ENCODE results near the gene VRK2.

DNA sequence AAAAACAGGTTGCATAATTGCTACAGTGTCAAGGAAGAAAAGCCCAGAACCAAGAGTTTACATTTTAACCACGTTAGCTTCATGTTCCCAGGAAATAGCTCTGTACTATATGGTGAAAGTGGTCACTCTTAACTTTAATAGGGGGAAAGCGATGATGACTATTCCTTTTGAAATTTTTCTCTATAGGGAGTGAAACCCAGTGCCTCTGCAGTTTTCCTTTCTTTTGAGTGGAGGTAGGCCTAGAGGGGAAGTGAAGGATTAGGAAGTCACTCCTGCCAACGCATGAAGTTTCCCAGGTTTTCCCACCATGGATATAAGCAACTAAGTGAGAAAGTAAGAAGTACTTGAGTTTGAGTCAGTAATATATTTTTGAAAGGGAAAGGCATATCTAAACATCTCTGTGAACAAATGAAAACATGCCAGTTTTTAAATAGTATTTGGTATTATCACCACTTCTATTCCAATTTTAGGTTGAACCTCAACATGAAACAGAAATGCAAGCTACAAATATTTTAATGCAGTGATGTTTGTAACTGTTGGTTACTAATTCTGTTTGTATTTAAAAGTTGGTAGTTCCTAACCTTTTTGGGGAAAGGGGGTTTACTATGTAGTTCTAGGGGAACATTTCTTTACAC, 91.9 kb downstream of the VRK2 start:
- TF ChIP-seq POLR2AphosphoS5 (IDR thresholded peaks at IDR 0.05; ENCODE audit: low read depth, low read length) (no peak), REST (IDR thresholded peaks at IDR 0.05; ENCODE audit: insufficient read depth in 1 of 2, low read depth in 2 of 2, low read length in 2 of 2) (no peak)

All from PFSK-1 (cell line).